DND-41 (cell line): ENCODE results near the gene TEAD1.

ENCODE experiments used
- ATAC-seq: fragments of 200-7000 bp; cut with Tn5 transposase; 3 replicates; pipeline ENCODE4 v1.9.1; 2021; ENCODE audit warnings: low read depth; ENCODE audit not compliant: insufficient read depth
- DNase-seq: peaks from one replicate; pipeline ENCODE4 v3.0.0-alpha.2; 2020
- H2AFZ ChIP-seq: 2 replicates; pipeline ENCODE4 v1.6.0; 2012; ENCODE audit warnings: low read depth, low read length
- H3K27ac ChIP-seq: 2 replicates; pipeline ENCODE4 v1.5.1; 2012; ENCODE audit warnings: low read length, inconsistent platforms
- H3K27me3 ChIP-seq: fragments of 200-600 bp; sonication (generic); 2 replicates; pipeline ENCODE4 v1.6.0; 2012; ENCODE audit warnings: low read length, mild to moderate bottlenecking, inconsistent platforms; ENCODE audit not compliant: insufficient read depth, poor library complexity
- H3K36me3 ChIP-seq: 2 replicates; pipeline ENCODE4 v1.5.1; 2012; ENCODE audit warnings: low read length, inconsistent platforms; ENCODE audit not compliant: insufficient read depth
- H3K4me1 ChIP-seq: 2 replicates; pipeline ENCODE4 v1.5.1; 2012; ENCODE audit warnings: mild to moderate bottlenecking, low read length; ENCODE audit not compliant: insufficient read depth
- H3K4me2 ChIP-seq: 2 replicates; pipeline ENCODE4 v1.6.0; 2012; ENCODE audit warnings: mild to moderate bottlenecking, moderate library complexity, low read length, inconsistent platforms; ENCODE audit not compliant: insufficient read depth
- H3K4me3 ChIP-seq, 2 experiments: fragments of 200-600 bp in 1 of 2; shearing (Covaris generic) in 1 of 2; 2 replicates each; pipeline ENCODE4 v1.5.1; 2012 to 2016; ENCODE audit warnings: inconsistent platforms in 2 of 2, low read length in 2 of 2, mild to moderate bottlenecking in 2 of 2, low read depth in 1 of 2, moderate library complexity in 1 of 2
- H3K79me2 ChIP-seq: 2 replicates; pipeline ENCODE4 v1.6.0; 2012; ENCODE audit warnings: low read length, inconsistent platforms; ENCODE audit not compliant: insufficient read depth
- H3K9ac ChIP-seq: 2 replicates; pipeline ENCODE4 v1.6.0; 2012; ENCODE audit warnings: low read depth, mild to moderate bottlenecking, inconsistent platforms, low read length, moderate library complexity
- H3K9me3 ChIP-seq: 2 replicates; pipeline ENCODE4 v1.5.1; 2012; ENCODE audit warnings: low read length, moderate library complexity, mild to moderate bottlenecking, inconsistent platforms; ENCODE audit not compliant: insufficient read depth, severe bottlenecking
- H4K20me1 ChIP-seq: 2 replicates; pipeline ENCODE4 v1.6.0; 2012; ENCODE audit warnings: low read length; ENCODE audit not compliant: insufficient read depth
- CTCF ChIP-seq: IDR thresholded peaks from 2 replicates; pipeline ENCODE4 v1.5.1; 2012; ENCODE audit warnings: borderline replicate concordance, low read length, moderate library complexity, mild to moderate bottlenecking; ENCODE audit not compliant: poor library complexity, severe bottlenecking; ENCODE audit errors: extremely low read depth
- EZH2 ChIP-seq: IDR thresholded peaks from 3 replicates; pipeline ENCODE4 v1.6.1; 2012; ENCODE audit warnings: borderline replicate concordance, low read depth, mild to moderate bottlenecking, moderate library complexity, low read length, inconsistent platforms; ENCODE audit not compliant: severe bottlenecking

TEAD1 gene

GRCh38 chr11:12693094-12693478 is 18.9 kb downstream of the TEAD1 start:
- no peaks in the 10 kb centered on the region for H3K9me3 ChIP-seq
- no peak for TF ChIP-seq CTCF
- TF ChIP-seq EZH2 = no peak
- no peak overlapping the region for H3K4me3 ChIP-seq
- no peak overlapping the region for H2AFZ ChIP-seq
- H4K20me1 ChIP-seq = no peaks in the 10 kb centered on the region
- DNase-seq (no peak), ATAC-seq (no peak)
- H3K27ac ChIP-seq = no peak overlapping the region
- H3K9ac ChIP-seq = no peak overlapping the region
- H3K36me3 ChIP-seq = no peaks in the 10 kb centered on the region
- H3K4me2 ChIP-seq = no peak overlapping the region
- peaks cover 6% of the 10 kb centered on the region for H3K4me1 ChIP-seq
- H3K79me2 ChIP-seq = no peaks in the 10 kb centered on the region
- peaks cover 43% of the 10 kb centered on the region for H3K27me3 ChIP-seq

- H3K9me3 ChIP-seq = no peaks in the 10 kb centered on the region
- H3K79me2 ChIP-seq = no peaks in the 10 kb centered on the region
- H3K4me2 ChIP-seq = no peak overlapping the region
- H2AFZ ChIP-seq = no peak overlapping the region
- no peaks in the 10 kb centered on the region for H4K20me1 ChIP-seq
- H3K4me3 ChIP-seq = no peak overlapping the region
- H3K4me1 ChIP-seq = peaks cover 6% of the 10 kb centered on the region
- no peak overlapping the region for H3K27ac ChIP-seq
- H3K27me3 ChIP-seq = peaks cover 47% of the 10 kb centered on the region
- TF ChIP-seq EZH2 (peak; percentile 46), CTCF (no peak)
- ATAC-seq (peak; percentile 81), DNase-seq (peak; percentile 19)
- H3K9ac ChIP-seq = no peak overlapping the region
- no peaks in the 10 kb centered on the region for H3K36me3 ChIP-seq
Measured at GRCh38 chr11:12693479-12694182, 19.4 kb downstream of the TEAD1 start.

GRCh38 chr11:12694183-12694531 is 19.9 kb downstream of the TEAD1 start:
- Histone ChIP-seq H3K36me3 (no peaks in the 10 kb centered on the region), H3K9ac (no peak overlapping the region), H3K9me3 (no peaks in the 10 kb centered on the region), H4K20me1 (no peaks in the 10 kb centered on the region), H3K4me1 (peaks cover 6% of the 10 kb centered on the region), H3K27me3 (peaks cover 51% of the 10 kb centered on the region), H3K79me2 (no peaks in the 10 kb centered on the region), H3K27ac (no peak overlapping the region), H3K4me3 (no peak overlapping the region), H2AFZ (no peak overlapping the region), H3K4me2 (no peak overlapping the region)
- ATAC-seq = no peak
- no peak for DNase-seq
- no peak for TF ChIP-seq EZH2
- TF ChIP-seq CTCF = no peak
